D721Med (cell line): ENCODE results near the gene UCN3.
"Not testable (repeated sequence)": the region's sequence is repeated elsewhere in the genome, so short reads cannot be mapped to it uniquely, and the experiment has no call there.

ENCODE experiments used
- DNase-seq: peaks from one replicate; pipeline ENCODE4 v3.0.0; 2011; ENCODE audit warnings: low spot score; ENCODE audit not compliant: insufficient read length
- FAIRE-seq: peaks from 2 replicates; lab custom pipeline; 2011; peaks lifted over from hg19 to GRCh38; lab: Jason Lieb, UNC
- TF ChIP-seq, protein P1 (sequence below): IDR thresholded peaks from 2 replicates; pipeline ENCODE4 v1.5.1; 2012; ENCODE audit warnings: mild to moderate bottlenecking, control low read depth; ENCODE audit not compliant: insufficient read depth; ENCODE audit errors: missing control alignments

UCN3 gene

DNA sequence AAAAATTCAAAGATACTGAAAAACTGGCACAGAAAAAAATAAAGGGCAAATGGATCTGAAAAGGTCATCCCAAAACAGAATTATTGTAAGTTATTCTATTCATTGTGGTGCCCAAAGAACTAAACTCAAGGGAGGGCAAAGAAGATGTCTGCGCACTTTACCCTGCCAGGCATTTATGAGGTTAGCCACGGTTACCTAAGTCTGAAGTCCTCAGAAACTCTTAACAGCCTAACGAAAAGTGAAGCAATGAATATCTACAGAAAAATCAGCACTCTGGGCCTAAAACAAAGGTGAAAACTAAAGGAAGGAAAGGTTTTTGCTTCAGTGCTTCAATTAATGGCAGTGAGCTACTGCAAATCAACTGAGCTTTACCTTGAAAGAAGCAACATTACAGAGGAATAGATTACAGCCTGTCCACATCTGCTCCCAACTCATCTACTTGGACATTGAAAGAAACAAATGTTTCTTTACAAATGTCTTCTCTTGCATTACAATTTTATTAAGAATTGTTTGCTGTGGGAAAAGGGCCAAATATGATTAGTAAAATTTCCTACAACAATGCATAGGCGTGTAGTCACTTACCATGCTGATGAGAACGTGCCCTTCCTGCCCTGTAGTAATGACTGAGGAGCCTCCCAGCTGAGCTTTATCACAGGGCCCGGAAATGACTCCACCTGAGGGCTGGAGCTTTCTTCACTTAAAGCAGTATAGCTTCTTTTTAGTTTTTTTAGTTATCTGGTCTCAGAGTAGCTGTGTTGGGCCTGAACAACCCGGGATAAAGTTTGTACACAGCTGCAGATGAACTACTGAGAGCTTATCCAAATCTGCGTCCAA lies 39.7 kb downstream of the UCN3 start, which contains the start of gene TUBAL3:
TUBAL3 (minus strand) TSS at position 621 of the 834 bp plus-strand sequence; CDS start at position 585, 36 bp downstream.
- DNase-seq: no peak
- no peak for FAIRE-seq
- TF ChIP-seq, protein P1, sequence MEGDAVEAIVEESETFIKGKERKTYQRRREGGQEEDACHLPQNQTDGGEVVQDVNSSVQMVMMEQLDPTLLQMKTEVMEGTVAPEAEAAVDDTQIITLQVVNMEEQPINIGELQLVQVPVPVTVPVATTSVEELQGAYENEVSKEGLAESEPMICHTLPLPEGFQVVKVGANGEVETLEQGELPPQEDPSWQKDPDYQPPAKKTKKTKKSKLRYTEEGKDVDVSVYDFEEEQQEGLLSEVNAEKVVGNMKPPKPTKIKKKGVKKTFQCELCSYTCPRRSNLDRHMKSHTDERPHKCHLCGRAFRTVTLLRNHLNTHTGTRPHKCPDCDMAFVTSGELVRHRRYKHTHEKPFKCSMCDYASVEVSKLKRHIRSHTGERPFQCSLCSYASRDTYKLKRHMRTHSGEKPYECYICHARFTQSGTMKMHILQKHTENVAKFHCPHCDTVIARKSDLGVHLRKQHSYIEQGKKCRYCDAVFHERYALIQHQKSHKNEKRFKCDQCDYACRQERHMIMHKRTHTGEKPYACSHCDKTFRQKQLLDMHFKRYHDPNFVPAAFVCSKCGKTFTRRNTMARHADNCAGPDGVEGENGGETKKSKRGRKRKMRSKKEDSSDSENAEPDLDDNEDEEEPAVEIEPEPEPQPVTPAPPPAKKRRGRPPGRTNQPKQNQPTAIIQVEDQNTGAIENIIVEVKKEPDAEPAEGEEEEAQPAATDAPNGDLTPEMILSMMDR: no peak

DNA sequence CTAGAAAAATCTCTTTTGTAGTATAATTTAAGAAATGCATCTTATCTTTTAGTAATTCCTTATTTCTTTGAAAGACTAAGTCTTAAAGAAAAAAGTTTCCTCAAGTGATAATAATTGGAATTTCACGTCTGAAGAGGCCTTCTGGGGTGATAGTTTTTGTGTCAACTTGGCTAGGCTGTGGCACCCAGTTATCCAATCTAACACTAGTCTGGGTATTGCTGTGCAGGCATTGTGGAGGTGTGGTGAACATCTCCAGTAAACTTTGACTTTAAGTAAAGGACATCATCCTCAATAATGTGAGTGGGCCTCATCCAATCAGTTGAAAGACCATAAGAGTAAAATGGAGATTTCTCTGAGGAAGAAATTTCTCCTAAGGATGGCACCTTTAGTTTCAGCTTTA lies 42.2 kb downstream of the UCN3 start:
- DNase-seq (no peak), FAIRE-seq (no peak)
- TF ChIP-seq, protein P1: no peak

DNA sequence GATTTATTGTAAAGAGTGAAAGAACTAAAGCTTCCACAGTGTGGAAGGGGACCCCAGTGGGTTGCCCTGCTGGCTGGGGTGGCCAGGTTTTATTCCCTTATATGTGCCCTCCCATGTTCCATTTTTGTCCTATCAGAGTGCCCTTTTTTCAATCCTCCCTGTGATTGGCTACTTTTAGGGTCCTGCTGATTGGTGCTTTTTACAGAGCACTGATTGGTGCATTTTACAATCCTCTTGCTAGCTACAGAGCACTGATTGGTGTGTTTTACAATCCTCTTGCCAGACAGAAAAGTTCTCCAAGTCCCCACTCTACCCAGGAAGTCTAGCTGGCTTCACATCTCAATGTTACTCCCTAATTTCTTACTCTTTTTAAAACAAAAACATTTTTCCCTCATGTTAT lies 46.0 kb downstream of the UCN3 start:
- not testable (repeated sequence) for FAIRE-seq, DNase-seq

DNA sequence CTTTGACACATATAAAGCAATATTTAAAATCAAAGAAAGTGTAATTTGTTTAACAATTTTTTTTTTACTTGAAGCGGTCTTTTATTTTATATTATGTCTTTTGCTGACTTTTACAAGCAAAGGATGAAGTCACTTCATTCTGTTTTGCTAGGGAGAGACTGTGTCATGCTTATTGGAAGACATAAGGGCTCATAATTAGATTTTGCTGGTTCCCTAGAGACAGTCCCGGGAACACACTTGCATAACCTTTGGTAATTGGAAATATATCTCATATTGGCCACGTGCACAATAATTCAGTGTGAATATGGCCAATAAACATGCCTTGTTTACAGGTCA lies 47.1 kb downstream of the UCN3 start:
- TF ChIP-seq, protein P1: no peak
- no peak for DNase-seq
- no peak for FAIRE-seq

DNA sequence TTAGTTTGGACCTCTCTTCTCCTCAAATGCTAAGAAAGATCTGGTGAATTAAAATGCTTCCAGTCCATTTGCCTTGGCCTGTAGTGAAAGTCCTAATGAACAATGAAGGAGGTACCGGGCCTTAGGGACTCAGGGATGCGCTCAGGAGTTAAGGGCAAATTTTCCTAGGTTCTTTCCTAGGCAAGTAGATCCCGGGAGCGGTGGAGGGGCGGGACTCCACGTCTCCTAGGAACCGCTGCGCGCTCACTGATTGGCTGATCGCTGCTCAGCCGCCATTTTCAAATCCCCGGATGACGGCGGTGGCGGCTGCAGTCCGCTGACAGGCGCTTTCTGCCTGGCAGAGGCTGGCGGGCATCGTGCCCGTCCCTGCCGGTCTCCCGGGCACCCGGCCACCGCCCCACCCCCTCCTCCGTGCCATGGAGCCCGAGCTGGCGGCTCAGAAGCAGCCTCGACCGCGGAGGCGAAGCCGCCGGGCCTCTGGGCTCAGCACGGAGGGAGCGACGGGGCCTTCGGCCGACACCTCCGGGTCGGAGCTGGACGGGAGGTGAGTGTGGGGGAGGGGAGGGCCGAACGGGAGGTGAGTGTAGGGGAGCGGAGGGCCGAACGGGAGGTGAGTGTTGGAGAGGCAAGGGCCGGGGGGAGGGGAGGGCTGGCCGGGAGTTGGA lies 47.6 kb downstream of the UCN3 start, which contains the start of gene NET1:
NET1 (plus strand) TSS at position 281 of the 665 bp plus-strand sequence; CDS start at position 417, 136 bp downstream.
- FAIRE-seq: no peak
- DNase-seq: peak; percentile 60
- TF ChIP-seq, protein P1: no peak

DNA sequence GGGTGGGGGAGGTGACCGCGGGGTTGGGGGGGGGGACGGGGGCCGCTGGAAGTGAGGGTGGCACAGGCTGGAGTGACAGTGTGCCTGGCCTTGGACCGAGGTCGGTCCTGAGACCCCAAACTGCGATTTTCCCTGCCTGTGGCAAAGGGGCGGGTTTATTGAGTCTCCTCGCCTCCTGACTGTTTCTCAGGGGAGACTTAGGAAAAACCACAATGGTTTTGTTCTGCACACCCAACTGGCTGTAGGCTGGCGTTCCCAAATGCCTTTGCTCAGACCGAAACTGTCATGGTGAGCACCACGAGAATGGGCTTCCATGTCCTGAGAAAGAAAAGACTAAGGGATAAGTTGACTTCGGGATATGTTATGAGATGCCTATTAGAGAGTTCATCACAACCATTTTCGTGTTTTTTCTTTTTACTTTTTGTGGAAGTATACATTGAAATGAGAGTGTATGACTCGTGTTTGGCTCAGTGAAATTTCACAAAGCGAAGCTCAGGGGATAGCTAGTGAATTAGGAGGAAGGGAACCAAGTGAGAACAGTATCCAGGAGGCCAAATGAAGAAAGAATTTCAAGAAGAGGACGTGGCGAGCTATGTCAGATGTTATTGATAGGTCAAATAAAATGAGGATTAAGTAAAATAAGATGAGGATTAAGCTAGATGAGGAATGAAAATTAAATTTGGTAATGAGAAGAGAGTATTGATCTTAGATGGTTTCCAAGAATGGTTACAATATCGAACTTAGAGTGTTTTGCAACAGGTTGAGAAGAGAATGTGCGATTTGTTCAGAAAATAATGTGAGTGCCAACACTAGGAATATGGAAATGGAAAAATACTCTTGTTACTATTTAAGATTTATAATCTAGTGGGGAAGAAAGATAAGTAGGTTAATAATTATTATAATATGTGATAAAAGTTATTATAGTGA lies 48.5 kb downstream of the UCN3 start:
- DNase-seq (no peak), FAIRE-seq (no peak)
- TF ChIP-seq, protein P1: no peak

DNA sequence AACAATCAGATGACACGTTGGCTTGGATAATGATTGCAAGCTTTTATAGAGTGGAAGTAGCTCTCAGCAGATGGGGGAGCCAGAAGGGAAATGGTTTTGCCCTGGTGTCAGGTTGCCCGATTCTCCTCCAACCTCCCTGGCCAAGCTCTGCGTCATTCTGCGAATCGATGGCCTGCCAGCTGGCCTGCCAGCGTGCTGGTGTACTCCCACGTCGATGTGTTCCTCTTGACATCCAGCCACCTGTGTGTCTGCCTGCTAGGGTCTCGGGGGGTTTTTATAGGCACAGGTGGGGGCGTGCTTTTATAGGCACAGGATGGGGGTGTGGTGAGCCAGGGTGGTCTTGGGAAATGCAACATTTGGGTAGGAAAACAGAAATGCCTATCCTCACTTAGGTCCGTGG lies 52.2 kb downstream of the UCN3 start:
- TF ChIP-seq, protein P1: no peak
- FAIRE-seq (no peak), DNase-seq (no peak)
